Caco-2 (cell line): ENCODE results near the gene PIM3. TPM values are rescaled to one million over a fixed set of nuclear protein-coding genes. Genes with fewer than 3 reads are reported as not detected.

Source experiments
- BruUV-seq: library from RNA; stranded (reverse); fragments of 400-500 nt; replicated peaks from 2 replicates; lab custom pipeline; 2021; lab: Mats Ljungman, UMichigan
- CTCF ChIA-PET: fragments of 300-600 bp; sonication (Branson Sonifier 250); formaldehyde crosslinking; loops from one replicate; lab custom pipeline; 2022; ENCODE audit warnings: antibody characterized with exemption; lab: Charles Lee
- POLR2A ChIA-PET: fragments of 300-600 bp; sonication (Branson Sonifier 250); formaldehyde crosslinking; loops from one replicate; lab custom pipeline; 2022; ENCODE audit warnings: antibody characterized with exemption; lab: Charles Lee
- DNase-seq, 2 experiments: peaks; one replicate each; pipeline versions ENCODE4 v3.0.0 to v3.0.0-alpha.2; 2020 to 2022
- H3K27me3 ChIP-seq: replicated peaks from 2 replicates; pipeline ENCODE4 v1.6.0; 2011; ENCODE audit warnings: low read length; ENCODE audit not compliant: control insufficient read depth, insufficient read depth
- H3K36me3 ChIP-seq: 2 replicates; pipeline ENCODE4 v1.5.1; 2011; ENCODE audit warnings: low read length; ENCODE audit not compliant: control insufficient read depth, insufficient read depth
- H3K4me1 ChIP-seq: fragments of 250-450 bp; sonication (Bioruptor Pico); 2 replicates; pipeline ENCODE4 v1.5.1; 2020; ENCODE audit warnings: mild to moderate bottlenecking
- H3K4me3 ChIP-seq: 2 replicates; pipeline ENCODE4 v1.5.1; 2011; ENCODE audit warnings: low read depth, mild to moderate bottlenecking, control low read depth, low read length
- H3K9me3 ChIP-seq: fragments of 250-450 bp; sonication (Bioruptor Pico); 2 replicates; pipeline ENCODE4 v1.5.1; 2020; ENCODE audit warnings: mild to moderate bottlenecking, moderate library complexity
- H3K27ac Mint-ChIP-seq: one replicate; pipeline ENCODE4 v1.8.0; 2022; ENCODE audit warnings: mixed read lengths; ENCODE audit not compliant: unreplicated experiment
- H3K27me3 Mint-ChIP-seq: one replicate; pipeline ENCODE4 v1.8.0; 2022; ENCODE audit warnings: mixed read lengths; ENCODE audit not compliant: insufficient read depth, unreplicated experiment
- H3K36me3 Mint-ChIP-seq: one replicate; pipeline ENCODE4 v1.8.0; 2022; ENCODE audit warnings: mild to moderate bottlenecking, mixed read lengths; ENCODE audit not compliant: insufficient read depth, unreplicated experiment
- H3K4me1 Mint-ChIP-seq: one replicate; pipeline ENCODE4 v1.8.0; 2022; ENCODE audit warnings: low read depth, mixed read lengths; ENCODE audit not compliant: unreplicated experiment
- H3K4me3 Mint-ChIP-seq: one replicate; pipeline ENCODE4 v1.8.0; 2022; ENCODE audit warnings: mild to moderate bottlenecking, moderate library complexity, mixed read lengths; ENCODE audit not compliant: unreplicated experiment
- H3K9me3 Mint-ChIP-seq: one replicate; pipeline ENCODE4 v1.8.0; 2022; ENCODE audit warnings: mixed read lengths; ENCODE audit not compliant: unreplicated experiment
- CTCF ChIP-seq, 2 experiments: fragments of 200-600 bp in 1 of 2; IDR thresholded peaks; 1 replicate in 1 of 2; 2 replicates in 1 of 2; pipeline versions ENCODE4 v1.5.1 to v1.8.0; 2011 to 2022; ENCODE audit warnings: antibody characterized with exemption in 1 of 2, control low read depth in 1 of 2, inconsistent platforms in 1 of 2, low read depth in 1 of 2, low read length in 1 of 2, mild to moderate bottlenecking in 1 of 2, moderate library complexity in 1 of 2; ENCODE audit not compliant: insufficient read depth in 1 of 2, severe bottlenecking in 1 of 2, unreplicated experiment in 1 of 2
- intact Hi-C: fragments of 100-400 bp; cut with micrococcal nuclease; formaldehyde crosslinking; loops from one replicate; pipeline ENCODE4 v1.10.0; 2022; ENCODE audit not compliant: unreplicated experiment
- total RNA-seq: library from RNA; stranded (reverse); gene quantifications from 2 replicates; pipeline ENCODE4 v1.2.3, GENCODE V29; 2022

The PIM3 gene
- total RNA-seq, 1 experiment from 2014 or later: 39.6 TPM

- no peak overlapping the region for H3K27ac Mint-ChIP-seq
- no peak for TF ChIP-seq CTCF (IDR thresholded peaks at IDR 0.05; ENCODE audit: insufficient read depth in 1 of 2, low read depth in 1 of 2, low read length in 1 of 2, severe bottlenecking in 1 of 2, unreplicated experiment in 1 of 2)
- DNase-seq: peak in 1 of 2 experiments; percentile 44
- BruUV-seq: no TSS peak
- no peaks in the 10 kb centered on the region for H3K4me1 Mint-ChIP-seq
- H3K36me3 Mint-ChIP-seq: peaks cover 64% of the 10 kb centered on the region
- H3K36me3 ChIP-seq: peaks cover 4% of the 10 kb centered on the region
- no peaks in the 10 kb centered on the region for H3K27me3 ChIP-seq
- ChIA-PET CTCF (no interaction called here), POLR2A (no interaction called here)
- H3K4me3 Mint-ChIP-seq: no peak overlapping the region
- H3K27me3 Mint-ChIP-seq: no peaks in the 10 kb centered on the region
- H3K4me3 ChIP-seq: no peak overlapping the region
- no peaks in the 10 kb centered on the region for H3K9me3 ChIP-seq
- intact Hi-C loops: no loop called here
- H3K4me1 ChIP-seq: peaks cover 54% of the 10 kb centered on the region
- no peaks in the 10 kb centered on the region for H3K9me3 Mint-ChIP-seq
Measured at GRCh38 chr22:49966041-49966773, 5.6 kb downstream of the PIM3 start.

GRCh38 chr22:49966774-49967705 is 6.5 kb downstream of the PIM3 start:
- Mint-ChIP-seq H3K36me3 (peaks cover 55% of the 10 kb centered on the region), H3K27me3 (no peaks in the 10 kb centered on the region), H3K4me3 (no peak overlapping the region), H3K27ac (peak overlapping the region; percentile 51), H3K4me1 (no peaks in the 10 kb centered on the region), H3K9me3 (no peaks in the 10 kb centered on the region)
- peaks cover 2% of the 10 kb centered on the region; the same call in 1 of the 2 replicates for H3K36me3 ChIP-seq
- peak in 1 of 2 experiments; percentile 45 for DNase-seq
- H3K4me3 ChIP-seq: no peak overlapping the region
- intact Hi-C loops: no loop called here
- H3K9me3 ChIP-seq: no peaks in the 10 kb centered on the region
- CTCF ChIA-PET: interaction anchor here (1.0 to 1.9 kb wide), 2 partner anchors 36 to 63 kb away, joined by 3 to 6 read pairs; no protein-coding TSS in a partner anchor
- H3K27me3 ChIP-seq: no peaks in the 10 kb centered on the region
- no peak for TF ChIP-seq CTCF (IDR thresholded peaks at IDR 0.05; ENCODE audit: insufficient read depth in 1 of 2, low read depth in 1 of 2, low read length in 1 of 2, severe bottlenecking in 1 of 2, unreplicated experiment in 1 of 2)
- BruUV-seq: no TSS peak
- H3K4me1 ChIP-seq: peaks cover 54% of the 10 kb centered on the region
- POLR2A ChIA-PET: interaction anchor here (1.0 kb wide), 1 partner anchor 16 kb away, joined by 5 read pairs; no protein-coding TSS in a partner anchor

GRCh38 chr22:49967706-49968208 is 7.2 kb downstream of the PIM3 start:
- Histone ChIP-seq H3K4me3 (no peak overlapping the region), H3K27me3 (no peaks in the 10 kb centered on the region), H3K4me1 (peaks cover 49% of the 10 kb centered on the region), H3K9me3 (no peaks in the 10 kb centered on the region), H3K36me3 (peaks cover 2% of the 10 kb centered on the region; the same call in 1 of the 2 replicates)
- BruUV-seq: no TSS peak
- intact Hi-C loops: no loop called here
- Mint-ChIP-seq H3K4me3 (no peak overlapping the region), H3K4me1 (no peaks in the 10 kb centered on the region), H3K36me3 (peaks cover 48% of the 10 kb centered on the region), H3K9me3 (no peaks in the 10 kb centered on the region), H3K27me3 (no peaks in the 10 kb centered on the region), H3K27ac (peak overlapping the region; percentile 51)
- ChIA-PET POLR2A (interaction anchor here (1.0 kb wide), 1 partner anchor 16 kb away, joined by 5 read pairs; no protein-coding TSS in a partner anchor), CTCF (interaction anchor here (1.0 to 1.9 kb wide), 2 partner anchors 37 to 63 kb away, joined by 3 to 6 read pairs; no protein-coding TSS in a partner anchor)
- no peak for TF ChIP-seq CTCF (IDR thresholded peaks at IDR 0.05; ENCODE audit: insufficient read depth in 1 of 2, low read depth in 1 of 2, low read length in 1 of 2, severe bottlenecking in 1 of 2, unreplicated experiment in 1 of 2)
- DNase-seq: peak in 1 of 2 experiments; percentile 33
